ENCODE measurements around the gene BMX. TPM values are rescaled to one million over a fixed set of nuclear protein-coding genes. Genes with fewer than 3 reads are reported as not detected.

Gene BMX
- total RNA-seq, 6 experiments from 2014 or later: not detected

DNA sequence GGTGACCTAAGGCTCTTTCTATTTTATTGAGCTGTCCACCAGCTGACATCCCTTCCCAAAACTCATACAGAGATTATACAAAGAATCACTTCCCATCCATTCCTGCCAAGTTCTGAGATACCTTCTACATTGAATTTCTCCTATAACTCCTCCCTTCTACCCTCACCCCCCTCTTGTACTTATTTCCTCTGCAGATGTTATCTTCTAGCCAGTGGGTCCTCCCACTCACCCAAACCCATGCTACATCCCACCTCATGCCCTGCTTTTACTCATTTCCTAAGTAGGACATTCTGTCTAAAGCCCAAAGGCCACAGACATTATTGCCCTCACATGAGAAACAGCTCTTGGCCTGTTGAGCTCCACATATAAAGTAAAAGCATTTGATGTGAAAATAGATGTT is 28.6 kb downstream of the BMX start:
- TF ChIP-seq, protein P1, sequence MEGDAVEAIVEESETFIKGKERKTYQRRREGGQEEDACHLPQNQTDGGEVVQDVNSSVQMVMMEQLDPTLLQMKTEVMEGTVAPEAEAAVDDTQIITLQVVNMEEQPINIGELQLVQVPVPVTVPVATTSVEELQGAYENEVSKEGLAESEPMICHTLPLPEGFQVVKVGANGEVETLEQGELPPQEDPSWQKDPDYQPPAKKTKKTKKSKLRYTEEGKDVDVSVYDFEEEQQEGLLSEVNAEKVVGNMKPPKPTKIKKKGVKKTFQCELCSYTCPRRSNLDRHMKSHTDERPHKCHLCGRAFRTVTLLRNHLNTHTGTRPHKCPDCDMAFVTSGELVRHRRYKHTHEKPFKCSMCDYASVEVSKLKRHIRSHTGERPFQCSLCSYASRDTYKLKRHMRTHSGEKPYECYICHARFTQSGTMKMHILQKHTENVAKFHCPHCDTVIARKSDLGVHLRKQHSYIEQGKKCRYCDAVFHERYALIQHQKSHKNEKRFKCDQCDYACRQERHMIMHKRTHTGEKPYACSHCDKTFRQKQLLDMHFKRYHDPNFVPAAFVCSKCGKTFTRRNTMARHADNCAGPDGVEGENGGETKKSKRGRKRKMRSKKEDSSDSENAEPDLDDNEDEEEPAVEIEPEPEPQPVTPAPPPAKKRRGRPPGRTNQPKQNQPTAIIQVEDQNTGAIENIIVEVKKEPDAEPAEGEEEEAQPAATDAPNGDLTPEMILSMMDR (IDR thresholded peaks at IDR 0.05): no peak
- H3K4me3 Mint-ChIP-seq: no peak overlapping the region
- H3K36me3 Mint-ChIP-seq (ENCODE audit: low read depth): no peaks in the 10 kb centered on the region
- DNase-seq: no peak
- H3K9me3 Mint-ChIP-seq: no peaks in the 10 kb centered on the region
- H3K27me3 Mint-ChIP-seq (ENCODE audit: insufficient read depth): peaks cover 4% of the 10 kb centered on the region; the same call in 1 of the 2 replicates
- no peaks in the 10 kb centered on the region for H3K4me1 Mint-ChIP-seq (ENCODE audit: low read depth)
- H3K27ac Mint-ChIP-seq: no peak overlapping the region

DNA sequence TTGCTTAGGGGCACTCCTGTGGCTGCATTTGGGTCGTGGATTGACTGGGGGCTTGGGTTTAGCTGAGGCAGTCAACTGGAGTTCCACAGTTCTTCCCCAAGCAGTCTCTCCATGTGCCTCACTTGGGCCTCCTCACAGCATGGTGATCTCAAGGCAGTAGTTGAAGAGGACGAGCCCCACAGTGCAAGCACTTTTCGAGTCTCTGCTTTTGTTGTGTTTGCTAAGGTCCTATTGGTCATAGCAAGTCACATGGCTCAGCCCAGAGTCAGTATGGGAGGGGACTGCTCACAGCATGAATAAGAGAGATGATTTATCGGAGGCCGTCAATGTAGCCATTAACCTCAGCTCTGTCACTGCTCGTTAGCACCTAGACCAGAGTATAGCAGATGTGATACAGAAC is 29.7 kb downstream of the BMX start:
- Mint-ChIP-seq H3K9me3 (no peaks in the 10 kb centered on the region), H3K4me3 (no peak overlapping the region), H3K36me3 (ENCODE audit: low read depth) (no peaks in the 10 kb centered on the region), H3K4me1 (ENCODE audit: low read depth) (no peaks in the 10 kb centered on the region), H3K27me3 (ENCODE audit: insufficient read depth) (peaks cover 4% of the 10 kb centered on the region; the same call in 1 of the 2 replicates), H3K27ac (no peak overlapping the region)
- DNase-seq: no peak
- TF ChIP-seq, protein P1 (IDR thresholded peaks at IDR 0.05): no peak

DNA sequence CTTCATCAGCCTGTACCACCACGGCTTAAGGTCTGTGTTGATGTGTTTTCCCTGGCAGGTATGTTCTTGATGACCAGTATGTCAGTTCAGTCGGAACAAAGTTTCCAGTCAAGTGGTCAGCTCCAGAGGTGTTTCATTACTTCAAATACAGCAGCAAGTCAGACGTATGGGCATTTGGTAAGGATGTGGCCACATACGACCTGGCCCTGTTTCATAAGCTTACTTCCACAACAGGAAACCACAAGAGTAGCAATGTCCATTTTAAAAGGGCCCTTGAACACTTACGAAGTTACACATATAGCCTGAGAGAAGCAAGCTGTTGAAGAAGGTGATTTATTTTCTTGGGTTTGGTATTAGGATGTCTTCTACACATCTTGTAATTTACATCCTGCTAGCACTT is 46.1 kb downstream of the BMX start:
- no peaks in the 10 kb centered on the region for H3K9me3 Mint-ChIP-seq
- H3K4me1 Mint-ChIP-seq (ENCODE audit: low read depth): no peaks in the 10 kb centered on the region
- no peaks in the 10 kb centered on the region for H3K36me3 Mint-ChIP-seq (ENCODE audit: low read depth)
- peaks cover 3% of the 10 kb centered on the region; the same call in 1 of the 2 replicates for H3K27me3 Mint-ChIP-seq (ENCODE audit: insufficient read depth)
- no peak for DNase-seq
- H3K4me3 Mint-ChIP-seq: no peak overlapping the region
- TF ChIP-seq, protein P1 (IDR thresholded peaks at IDR 0.05): no peak
- no peak overlapping the region for H3K27ac Mint-ChIP-seq

DNA sequence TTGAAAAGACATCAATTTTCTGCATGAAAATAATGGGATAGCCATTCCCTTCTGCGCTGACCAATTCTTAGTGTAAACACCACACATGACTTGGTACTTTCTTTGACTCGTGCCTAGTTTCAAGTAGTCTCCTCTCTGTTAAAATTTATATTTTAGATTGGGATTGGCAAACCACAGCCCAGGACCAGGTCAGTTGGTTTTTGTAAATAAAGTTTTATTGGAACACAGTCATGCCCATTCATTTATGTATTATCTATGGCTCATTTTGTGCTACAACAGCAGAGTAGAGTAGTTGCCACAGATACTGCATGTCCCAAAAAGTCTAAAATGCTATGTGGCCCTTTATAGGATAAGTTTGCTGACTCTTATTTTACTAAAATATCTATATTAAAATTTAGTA is 46.7 kb downstream of the BMX start:
- DNase-seq: no peak
- Mint-ChIP-seq H3K36me3 (ENCODE audit: low read depth) (no peaks in the 10 kb centered on the region), H3K27ac (no peak overlapping the region), H3K4me1 (ENCODE audit: low read depth) (no peaks in the 10 kb centered on the region), H3K27me3 (ENCODE audit: insufficient read depth) (peaks cover 3% of the 10 kb centered on the region; the same call in 1 of the 2 replicates), H3K4me3 (no peak overlapping the region), H3K9me3 (no peaks in the 10 kb centered on the region)
- TF ChIP-seq, protein P1 (IDR thresholded peaks at IDR 0.05): no peak

DNA sequence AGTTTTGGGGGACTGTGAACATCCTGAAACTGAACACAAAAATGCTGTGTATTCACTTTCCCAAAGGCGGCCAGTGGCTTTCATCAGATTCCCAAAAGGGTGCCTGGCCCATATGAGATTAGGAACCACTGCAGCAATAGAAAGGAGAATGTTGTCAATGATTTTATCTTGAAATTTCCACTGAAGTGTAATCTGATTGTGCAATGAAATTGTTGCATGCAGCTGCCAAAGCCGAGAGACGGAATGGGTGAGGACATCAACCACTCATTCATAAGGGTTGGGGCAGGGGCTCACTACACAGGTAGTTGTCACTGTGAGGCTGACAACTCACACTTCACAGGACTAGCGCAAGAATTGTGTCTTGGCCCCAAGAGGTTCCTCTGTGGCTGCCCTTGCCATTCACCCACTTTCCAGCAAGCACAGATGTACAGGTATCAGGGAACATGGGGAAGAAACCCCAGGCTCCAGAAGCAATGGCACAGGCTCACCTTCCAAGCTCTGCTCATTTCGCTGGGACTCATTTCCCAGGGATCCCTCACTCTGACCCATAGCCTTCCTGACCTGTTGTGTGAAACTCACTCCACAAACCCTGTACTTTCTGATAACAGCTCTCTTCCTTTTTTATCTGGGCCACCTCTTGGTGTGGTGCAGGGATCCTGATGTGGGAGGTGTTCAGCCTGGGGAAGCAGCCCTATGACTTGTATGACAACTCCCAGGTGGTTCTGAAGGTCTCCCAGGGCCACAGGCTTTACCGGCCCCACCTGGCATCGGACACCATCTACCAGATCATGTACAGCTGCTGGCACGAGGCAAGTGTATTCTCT is 48.8 kb downstream of the BMX start:
- no peak for DNase-seq
- no peak overlapping the region for H3K27ac Mint-ChIP-seq
- no peak overlapping the region for H3K4me3 Mint-ChIP-seq
- H3K9me3 Mint-ChIP-seq: no peaks in the 10 kb centered on the region
- H3K4me1 Mint-ChIP-seq (ENCODE audit: low read depth): no peaks in the 10 kb centered on the region
- no peaks in the 10 kb centered on the region for H3K36me3 Mint-ChIP-seq (ENCODE audit: low read depth)
- H3K27me3 Mint-ChIP-seq (ENCODE audit: insufficient read depth): peaks cover 5% of the 10 kb centered on the region; the same call in 1 of the 2 replicates
- TF ChIP-seq, protein P1 (IDR thresholded peaks at IDR 0.05): no peak
